ENCODE measurements around the gene ZNF132.
"Not testable (repeated sequence)": the region's sequence is repeated elsewhere in the genome, so short reads cannot be mapped to it uniquely, and the experiment has no call there.

ZNF132 gene

DNA sequence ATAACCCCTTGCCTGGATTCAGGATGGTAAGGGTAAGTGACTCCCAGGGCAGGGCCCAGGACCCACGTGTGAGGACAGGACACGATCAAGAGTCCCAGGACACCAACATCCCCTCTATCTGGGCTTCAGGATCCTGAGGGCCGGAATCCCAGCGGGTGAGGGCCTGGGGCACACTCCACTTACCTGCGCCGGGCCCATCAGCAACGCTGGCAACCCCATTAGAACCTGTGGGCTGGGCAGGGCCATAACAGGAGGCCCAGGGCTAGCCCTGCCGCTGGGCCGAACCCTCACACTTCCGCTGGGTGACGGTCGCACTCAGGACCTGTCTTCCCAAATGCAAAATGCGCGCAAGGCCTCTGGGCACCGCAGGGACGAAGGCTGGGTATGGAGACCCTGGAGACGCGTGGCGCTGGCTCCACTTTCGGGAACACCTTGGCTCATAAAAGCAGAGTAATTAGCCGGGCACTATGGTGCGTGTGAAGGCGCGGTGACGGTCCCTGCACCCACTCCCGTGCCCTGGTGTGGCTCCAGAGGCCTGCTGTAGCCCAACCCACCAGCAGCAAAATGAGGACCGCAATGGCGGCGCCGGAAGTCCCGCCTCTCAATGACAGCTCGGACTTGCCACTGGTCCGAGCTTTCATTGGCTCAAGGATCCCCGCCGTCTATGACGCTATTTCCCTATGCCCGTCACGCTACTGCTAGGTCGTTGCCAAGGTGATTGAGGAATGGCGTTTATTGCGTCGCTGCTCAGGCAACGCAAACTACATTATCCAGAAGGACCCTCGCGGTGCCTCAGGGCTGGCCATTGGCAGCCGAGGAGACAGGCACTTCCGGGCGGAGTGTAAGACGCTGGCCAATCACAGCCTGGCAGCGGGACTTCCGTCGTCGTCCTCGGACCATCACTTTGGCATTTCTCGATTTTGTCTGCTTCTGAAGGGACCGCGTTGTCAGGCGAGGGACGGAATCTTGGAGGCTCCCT is at the start of gene ZNF132:
TSS of gene ZNF132 (minus strand) at position 578 of the 979 bp plus-strand sequence. CDS start at position 246, 332 bp downstream.
- FAIRE-seq: peak; percentile 98

DNA sequence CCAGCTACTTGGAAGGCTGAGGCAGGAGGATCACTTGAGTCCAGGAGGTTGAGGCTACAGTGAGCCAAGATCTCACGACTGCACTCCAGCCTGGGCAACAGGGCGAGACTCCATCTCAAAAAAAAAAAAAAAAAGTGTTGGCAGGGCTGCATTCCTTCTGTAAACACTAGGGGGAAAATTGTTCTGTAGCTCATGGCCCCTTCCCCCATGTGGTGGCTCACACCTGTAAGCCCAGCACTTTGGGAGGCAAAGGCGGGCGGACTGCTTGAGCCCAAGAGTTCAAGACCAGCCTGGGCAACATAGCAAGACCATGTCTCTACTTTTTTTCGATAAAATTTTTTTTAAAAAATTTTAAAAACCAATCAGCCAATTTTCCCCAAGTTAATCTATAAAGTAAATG is 44.4 kb upstream of the ZNF132 start:
- FAIRE-seq: not testable (repeated sequence)

DNA sequence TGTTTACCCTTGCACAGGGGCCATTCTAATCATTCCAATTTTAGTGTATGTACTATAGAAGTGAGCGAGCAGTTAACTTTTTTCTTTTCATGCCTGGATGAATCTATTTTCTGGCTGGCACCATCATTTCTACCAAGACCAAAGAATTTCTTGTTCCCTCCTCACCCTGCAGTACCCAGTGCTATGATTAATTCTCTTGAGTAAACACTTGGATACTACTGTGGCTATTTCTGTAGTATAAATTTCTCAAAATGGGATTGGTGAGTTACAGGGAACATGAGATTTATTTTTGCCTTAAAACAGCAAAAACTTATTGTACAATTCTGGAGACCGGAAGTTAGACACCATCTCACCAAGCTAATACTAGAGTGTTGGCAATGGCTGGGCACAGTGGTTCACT is 43.8 kb upstream of the ZNF132 start:
- no peak for FAIRE-seq

DNA sequence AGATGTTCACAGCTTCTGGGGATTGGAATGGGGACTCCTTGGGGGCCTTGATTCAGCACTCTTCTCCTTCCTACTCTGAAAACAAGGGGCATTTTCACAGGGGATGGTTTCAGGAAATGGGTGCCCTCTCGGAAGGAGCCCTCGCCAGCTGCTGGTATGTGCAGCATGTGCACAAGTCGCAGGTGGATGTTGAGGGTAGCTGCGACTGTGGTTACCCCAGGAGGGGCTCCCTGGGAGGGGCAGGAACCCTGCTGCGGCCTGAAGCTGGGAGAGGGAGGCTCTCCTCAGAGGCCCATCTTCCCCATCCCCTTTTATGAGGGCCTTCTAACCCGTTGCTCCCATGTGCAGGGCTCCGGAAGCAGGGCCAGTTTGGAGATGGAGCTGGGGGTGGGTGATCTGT is 42.4 kb upstream of the ZNF132 start:
- FAIRE-seq: no peak

DNA sequence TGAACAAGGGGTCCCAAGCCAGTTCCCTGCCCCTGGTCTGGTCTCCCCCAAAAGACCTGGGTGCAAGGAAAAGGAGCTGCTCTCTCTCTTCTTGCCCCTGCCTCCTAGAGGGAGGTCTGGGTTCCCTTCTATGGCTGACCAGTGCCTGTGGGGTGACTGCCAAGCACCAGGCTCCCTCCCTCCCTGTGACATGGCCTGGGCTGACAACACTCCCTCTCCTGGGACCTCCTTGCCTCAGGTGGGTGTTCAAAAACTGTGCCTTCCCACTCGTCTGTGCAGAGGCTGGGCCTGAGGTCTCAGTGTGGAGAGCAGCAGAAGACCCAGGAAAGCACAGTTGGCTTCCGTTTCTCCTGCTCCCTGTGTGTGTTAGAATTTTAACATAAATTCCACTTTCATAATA is 40.9 kb upstream of the ZNF132 start:
- FAIRE-seq: no peak

DNA sequence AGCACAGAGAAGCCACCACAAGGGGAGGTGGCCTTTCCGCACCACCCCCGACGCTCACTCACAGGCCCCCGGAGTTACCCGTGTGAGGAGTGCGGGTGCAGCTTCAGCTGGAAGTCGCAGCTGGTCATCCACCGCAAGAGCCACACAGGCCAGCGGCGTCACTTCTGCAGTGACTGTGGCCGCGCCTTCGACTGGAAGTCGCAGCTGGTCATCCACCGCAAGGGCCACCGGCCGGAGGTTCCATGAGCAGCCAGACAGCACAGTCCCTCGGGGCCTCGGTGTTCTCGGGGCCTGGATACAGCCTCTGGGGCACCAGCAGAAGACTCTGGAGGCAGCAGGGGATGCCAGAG is 40.5 kb upstream of the ZNF132 start:
- FAIRE-seq: no peak

DNA sequence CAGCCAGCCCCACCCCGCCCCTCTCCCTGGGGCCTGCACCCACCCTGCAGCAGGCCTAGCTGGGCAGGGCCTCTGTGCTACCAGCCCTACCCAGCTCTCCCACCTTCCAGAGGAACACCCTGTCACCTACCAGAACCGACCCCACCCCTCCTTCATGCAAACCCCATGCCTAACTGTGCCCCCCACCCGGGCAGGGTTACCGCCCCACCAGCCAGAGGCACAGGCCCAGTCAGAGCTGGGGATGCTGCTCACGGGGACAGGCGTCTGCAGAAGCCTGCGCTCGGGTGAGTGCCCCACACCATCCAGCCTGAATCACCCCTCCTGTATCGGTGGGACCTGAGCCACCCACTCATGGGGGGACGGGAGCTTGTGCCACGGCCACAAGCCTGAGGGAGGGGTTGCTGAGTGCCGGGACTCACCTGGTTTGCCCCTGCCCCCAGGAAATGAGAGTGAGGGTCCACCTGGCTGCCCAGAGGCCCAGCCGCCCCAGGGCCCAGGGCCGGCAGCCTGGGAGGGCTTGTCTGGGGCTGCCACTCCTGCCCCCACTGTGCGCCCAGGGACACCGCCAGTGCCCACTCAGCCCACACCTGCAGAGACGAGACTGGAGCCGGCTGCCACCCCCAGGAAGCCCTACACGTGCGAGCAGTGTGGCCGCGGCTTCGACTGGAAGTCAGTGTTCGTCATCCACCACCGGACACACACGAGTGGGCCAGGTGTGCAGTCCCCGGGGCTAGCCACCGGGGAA is 40.0 kb upstream of the ZNF132 start:
- no peak for FAIRE-seq

DNA sequence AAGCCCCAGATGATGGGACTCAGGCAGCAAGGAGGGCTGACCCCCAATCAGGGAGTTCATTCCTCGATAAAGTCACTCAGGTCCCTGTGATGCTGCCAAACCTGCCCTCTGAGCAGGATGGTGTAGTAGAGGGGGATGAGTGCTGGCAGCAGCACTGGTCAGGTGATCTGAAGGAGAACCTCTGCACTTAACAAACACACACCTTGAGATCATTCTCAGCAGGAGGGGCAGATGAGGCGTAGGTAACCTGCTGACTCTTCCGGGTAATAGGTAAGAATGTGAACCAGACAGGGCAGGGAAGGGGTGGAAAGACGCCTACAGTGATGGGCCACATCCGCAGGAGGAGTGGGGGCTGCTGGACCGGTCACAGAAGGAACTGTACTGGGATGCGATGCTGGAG is 39.4 kb upstream of the ZNF132 start:
- FAIRE-seq: no peak

DNA sequence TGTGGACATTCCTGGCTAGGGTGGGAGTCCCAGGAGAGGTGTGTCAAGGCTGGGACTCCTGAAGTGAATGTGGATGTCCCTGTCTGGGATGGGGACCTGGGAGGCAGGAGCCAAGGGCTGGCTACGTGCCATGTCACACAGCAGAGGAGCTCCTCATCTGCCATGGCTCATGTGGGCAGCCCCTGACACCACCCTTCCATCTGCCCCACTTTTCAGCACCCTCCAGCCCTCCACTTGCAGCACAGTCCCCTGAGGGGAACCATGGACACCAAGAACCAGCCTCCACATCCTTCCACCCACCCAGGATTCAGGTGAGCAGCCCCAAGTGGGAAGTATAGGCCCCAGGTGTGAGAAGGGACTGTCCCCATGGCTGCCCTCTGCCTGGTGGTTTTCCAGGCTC is 37.9 kb upstream of the ZNF132 start:
- no peak for FAIRE-seq

DNA sequence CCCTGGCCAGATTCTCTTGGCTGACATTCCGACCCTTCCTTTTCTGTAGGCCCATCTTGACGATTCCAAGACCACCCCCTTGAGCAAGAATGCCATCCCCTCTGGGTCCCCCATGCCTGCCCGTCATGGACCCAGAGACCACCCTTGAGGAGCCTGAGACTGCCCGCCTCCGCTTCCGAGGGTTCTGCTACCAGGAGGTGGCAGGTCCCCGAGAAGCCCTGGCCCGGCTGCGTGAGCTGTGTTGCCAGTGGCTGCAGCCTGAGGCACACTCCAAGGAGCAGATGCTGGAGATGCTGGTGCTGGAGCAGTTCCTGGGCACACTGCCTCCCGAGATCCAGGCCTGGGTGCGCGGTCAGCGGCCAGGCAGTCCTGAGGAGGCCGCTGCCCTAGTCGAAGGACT is 37.2 kb upstream of the ZNF132 start:
- FAIRE-seq: no peak

DNA sequence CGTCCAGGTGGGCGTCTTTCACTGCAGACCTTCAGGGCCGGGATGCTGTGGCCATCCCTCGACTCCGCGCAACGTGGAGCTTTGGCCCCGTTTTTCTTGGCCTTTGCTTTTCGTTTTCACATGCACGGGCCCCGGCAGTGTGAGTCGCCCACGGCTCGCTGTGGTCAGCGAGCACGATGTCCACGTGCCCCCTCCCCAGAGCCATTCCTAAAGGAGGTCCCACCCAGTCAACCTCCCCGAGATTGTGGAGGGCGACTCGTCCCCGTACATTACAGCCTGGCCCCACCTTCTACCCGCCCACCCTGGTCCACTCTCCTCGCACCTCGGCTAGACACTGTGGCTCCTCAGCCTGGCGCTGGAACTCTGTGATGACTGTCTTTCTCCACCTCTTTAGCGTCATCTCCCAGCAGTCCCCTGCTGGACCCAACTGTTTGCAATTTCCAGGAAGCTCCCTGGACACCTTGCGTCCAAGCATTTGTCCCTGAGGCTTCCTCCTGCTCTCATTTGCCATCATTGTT is 36.6 kb upstream of the ZNF132 start:
- no peak for FAIRE-seq

DNA sequence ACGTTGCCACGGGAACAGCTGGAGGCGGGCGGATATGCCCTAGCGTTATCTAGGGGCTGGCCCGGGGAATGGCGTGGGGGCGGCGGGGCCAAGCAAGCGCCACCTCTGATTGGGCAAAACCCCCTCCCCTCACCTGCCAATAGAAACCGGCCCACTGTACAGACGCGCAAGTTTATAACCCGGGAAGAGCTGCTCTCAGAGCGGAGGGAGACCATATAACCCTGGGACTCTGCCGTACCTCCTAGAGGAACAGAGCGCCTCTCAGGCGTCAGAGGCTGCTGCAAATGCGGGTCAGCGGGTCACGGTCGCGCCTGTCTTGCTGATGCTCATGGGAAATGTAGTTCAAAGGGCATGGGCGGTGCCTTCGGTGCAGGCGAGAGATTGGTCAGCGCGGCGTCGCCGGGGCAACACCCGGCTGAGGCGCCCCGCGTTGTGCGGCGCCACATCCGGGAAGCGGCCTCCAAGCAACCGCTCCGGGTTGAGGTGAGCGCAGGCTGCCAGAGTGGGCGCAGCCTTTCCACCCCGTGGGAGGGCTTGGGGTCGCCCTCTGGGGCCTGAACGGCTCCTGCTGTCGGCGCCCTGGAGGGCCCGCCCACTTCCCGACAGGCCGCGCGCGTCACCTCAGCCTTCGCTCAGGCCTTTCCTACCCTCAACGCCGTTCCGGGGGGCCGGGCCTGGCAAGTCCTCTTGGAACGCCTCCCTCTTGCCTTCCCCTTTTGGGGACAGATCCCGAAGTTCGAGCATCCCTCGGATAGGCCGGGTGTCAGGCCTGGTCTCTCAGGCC is 36.0 kb upstream of the ZNF132 start, which contains the start of gene ZNF446:
TSS of gene ZNF446 (plus strand) at position 639 of the 784 bp plus-strand sequence. CDS start 867 bp downstream, outside the sequence.
- peak; percentile 81 for FAIRE-seq

DNA sequence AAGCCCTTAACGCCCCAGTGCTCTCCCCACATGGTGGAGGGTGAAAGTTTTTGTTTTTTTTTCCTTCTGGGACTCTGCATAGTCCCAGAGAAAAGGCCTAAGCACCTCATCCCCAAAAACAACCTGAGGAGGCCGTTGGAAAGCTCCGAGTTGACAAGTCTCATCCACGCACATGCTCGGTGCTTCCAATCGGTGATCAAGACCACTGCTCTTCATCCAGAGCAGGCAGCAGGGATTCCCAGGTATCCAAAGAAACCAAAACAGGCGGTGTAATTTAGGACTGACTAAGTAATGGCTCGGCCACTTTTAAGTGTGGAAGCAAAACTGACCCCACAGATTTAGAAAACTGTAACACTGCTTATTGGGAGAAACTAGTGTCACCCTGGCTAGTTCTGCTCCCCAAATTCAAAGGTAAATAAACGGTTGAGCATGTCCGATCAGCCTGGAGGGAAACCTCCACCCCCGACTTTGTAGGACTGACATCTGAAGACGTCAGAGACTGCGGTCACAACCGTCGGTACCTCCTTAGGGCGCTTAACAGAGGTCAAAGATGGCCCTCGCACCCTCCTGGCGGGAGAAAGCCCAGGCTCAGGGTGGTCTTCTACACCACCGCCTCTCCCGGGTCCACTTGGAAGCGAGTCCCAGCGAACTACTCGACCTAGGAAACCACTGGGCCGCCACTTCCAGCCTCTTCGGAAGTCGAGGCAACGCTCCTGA is 35.2 kb upstream of the ZNF132 start:
- FAIRE-seq: no peak

DNA sequence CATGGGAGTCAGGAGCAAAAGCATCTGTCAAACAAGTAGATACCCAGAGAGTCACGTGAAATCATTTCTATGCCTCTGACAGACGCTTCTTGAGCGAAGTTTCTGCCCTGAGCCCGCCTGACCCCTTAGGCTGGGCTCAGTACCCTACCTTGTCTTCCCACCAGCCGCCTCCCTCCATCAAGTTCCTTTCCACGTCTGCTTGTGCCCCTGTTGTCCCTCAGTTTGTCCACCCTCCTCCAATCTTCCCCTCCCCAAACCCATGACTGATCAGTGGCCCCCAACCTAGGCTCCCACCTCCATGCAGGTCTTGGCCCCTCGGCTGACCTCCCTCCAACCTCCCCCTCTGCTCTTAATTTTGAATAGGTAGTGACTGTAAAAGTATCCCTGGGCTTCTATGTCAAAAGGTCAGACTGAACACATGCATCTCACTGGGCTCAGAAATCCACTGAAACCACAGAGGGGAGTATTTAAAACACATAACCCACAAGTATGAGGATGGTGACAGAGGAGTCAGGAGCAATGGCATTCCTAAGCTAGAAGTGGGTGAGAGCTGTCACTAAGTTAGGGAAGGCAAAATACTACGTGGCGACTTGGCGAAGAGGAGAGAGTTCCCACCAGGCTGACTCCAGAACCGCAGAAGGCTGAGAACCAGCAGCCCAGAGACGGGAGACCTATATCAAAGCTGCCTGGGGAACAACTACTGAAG is 34.5 kb upstream of the ZNF132 start:
- FAIRE-seq: no peak

DNA sequence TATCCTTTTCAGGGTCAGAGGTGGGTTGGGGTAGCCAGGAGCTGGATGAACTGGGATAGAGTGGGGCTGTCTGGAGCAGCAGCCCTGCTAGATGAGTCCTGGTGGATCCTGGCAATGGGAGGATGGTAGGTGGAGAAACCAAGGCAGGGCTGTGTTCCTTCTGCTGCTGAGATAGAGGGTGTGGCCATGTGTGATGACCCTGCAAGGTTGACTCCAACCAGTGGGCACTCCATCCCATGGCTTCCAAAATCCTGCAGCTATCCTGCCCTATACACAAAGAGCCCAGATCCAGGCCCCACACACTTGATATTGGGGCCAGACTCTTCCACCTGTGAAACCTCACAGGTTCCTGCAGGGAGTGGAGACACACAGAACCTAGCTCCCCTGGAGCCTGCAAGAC is 33.8 kb upstream of the ZNF132 start:
- no peak for FAIRE-seq

DNA sequence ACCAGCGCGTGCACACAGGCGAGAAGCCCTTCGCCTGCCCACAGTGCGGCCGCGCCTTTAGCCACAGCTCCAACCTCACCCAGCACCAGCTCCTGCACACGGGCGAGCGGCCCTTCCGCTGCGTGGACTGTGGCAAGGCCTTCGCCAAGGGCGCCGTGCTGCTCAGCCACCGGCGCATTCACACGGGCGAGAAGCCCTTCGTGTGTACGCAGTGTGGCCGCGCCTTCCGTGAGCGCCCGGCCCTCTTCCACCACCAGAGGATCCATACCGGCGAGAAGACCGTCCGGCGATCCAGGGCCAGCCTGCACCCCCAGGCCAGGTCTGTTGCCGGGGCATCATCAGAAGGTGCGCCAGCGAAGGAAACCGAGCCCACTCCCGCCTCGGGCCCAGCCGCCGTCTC is 31.8 kb upstream of the ZNF132 start:
- no peak for FAIRE-seq

DNA sequence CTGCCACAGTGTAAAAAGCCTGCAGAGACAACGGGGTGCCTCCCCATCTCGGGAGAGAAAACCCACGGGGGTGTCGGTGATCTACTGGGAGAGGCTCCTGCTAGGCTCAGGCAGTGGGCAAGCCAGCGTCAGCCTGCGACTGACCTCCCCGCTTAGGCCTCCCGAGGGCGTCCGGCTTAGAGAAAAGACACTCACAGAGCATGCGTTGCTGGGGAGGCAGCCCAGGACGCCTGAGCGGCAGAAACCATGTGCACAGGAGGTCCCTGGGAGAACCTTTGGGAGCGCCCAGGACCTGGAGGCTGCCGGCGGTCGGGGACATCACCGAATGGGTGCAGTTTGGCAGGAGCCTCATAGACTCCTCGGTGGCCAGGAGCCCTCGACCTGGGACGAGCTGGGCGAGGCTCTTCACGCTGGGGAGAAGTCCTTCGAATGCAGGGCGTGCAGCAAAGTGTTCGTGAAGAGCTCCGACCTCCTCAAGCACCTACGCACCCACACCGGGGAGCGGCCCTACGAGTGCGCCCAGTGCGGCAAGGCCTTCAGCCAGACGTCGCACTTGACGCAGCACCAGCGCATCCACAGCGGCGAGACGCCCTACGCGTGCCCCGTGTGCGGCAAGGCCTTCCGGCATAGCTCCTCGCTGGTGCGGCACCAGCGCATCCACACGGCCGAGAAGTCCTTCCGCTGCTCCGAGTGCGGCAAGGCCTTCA is 31.0 kb upstream of the ZNF132 start:
- FAIRE-seq: not testable (repeated sequence)

DNA sequence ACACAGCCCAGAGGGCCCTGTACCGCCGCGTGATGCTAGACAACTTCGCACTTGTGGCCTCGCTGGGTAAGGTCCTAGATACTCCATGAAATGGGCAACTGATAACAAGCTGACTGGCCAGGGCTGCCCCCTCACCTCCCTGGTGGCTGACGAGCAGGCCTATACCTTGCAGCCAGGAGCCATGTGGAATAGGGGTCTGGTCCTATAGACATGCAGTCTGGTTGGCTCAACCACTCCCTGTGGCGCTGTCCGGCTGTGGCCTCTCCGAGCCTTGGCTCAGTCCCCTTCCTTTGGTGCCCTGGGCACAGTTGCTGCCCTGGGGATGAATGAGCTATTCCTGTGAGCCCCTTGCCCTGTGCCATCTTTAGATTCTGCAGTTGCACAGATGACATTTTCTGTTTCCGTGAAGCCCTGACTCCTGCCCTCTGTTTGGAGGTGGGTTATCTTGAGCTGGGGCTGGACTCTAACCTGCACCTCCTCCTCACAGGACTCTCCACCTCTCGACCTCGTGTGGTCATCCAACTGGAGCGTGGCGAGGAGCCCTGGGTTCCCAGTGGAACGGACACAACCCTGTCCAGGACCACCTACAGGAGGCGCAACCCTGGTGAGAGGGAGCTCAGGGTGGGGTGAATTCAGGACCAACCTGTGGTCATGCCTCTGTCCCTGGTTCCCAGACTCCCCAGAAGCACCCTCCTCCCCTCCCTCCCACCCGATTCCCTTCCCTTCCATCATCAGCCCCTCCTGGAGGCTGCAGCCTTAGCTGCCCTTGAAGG is 29.5 kb upstream of the ZNF132 start:
- FAIRE-seq: no peak

DNA sequence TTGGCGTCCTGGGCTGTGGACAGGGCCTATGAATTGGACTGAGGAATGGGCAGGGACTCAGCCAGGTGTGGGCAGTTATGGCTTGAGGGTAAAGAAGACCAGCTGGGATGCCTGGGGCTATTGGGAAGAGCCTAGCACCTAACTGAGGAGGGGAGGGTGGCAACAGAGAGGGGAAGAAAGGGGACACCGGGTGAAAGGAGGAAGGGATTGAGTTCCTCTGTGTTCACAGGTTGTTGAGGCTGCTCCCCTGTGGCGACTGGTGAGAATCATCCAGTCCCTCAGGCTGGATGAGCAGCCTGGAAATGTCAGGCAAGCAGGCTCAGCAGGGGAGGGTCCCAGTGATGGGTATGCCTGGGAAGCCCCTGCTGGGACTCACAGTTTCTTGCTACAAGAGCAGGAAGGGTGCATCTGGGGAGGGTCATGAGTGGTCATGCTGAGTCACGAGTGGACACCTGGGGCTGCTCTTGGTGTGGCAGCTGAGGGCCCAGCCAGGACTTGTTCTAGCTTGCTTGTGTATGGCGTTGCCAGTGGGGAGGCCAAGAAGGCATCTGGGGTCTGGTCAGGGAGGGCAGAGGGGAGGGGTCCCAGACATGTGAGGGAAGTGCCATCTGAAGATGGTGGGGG is 28.4 kb upstream of the ZNF132 start:
- no peak for FAIRE-seq

Measured in TTC549 (cell line).